Endothelial cell of umbilical vein (primary cell): ENCODE data around the gene TMEM11. TPM values are rescaled to one million over a fixed set of nuclear protein-coding genes. Genes with fewer than 3 reads are reported as not detected.
A peak's percentile ranks its signal among the peaks of the same experiment; 100 is the strongest.

ENCODE experiments used
- BruUV-seq: library from RNA; stranded (reverse); fragments of 400-500 nt; replicated peaks from 2 replicates; lab custom pipeline; 2021; lab: Mats Ljungman, UMichigan
- CTCF ChIA-PET: fragments of 300-600, 350-600 bp; sonication (Branson Sonifier 250); formaldehyde crosslinking; loops from one replicate; lab custom pipeline; 2021; ENCODE audit warnings: antibody characterized with exemption, inconsistent platforms; lab: Charles Lee
- POLR2A ChIA-PET: fragments of 300-600, 350-600 bp; sonication (Branson Sonifier 250); formaldehyde crosslinking; loops from one replicate; lab custom pipeline; 2021; ENCODE audit warnings: antibody characterized with exemption, inconsistent platforms; lab: Charles Lee
- DNase-seq: peaks from one replicate; pipeline ENCODE4 v3.0.0-alpha.2; 2011; ENCODE audit warnings: low read depth, low spot score
- FAIRE-seq: peaks from 2 replicates; lab custom pipeline; 2011; peaks lifted over from hg19 to GRCh38; lab: Jason Lieb, UNC
- H2AFZ ChIP-seq: 2 replicates; pipeline ENCODE4 v1.6.0; 2012; ENCODE audit warnings: low read depth, low read length, control low read depth, inconsistent platforms
- H3K27ac ChIP-seq: 2 replicates; pipeline ENCODE4 v1.5.1; 2011; ENCODE audit warnings: low read depth, mild to moderate bottlenecking, control low read depth, low read length, moderate library complexity; ENCODE audit not compliant: insufficient read depth
- H3K27me3 ChIP-seq, 2 experiments: 2 replicates each; pipeline versions ENCODE4 v1.6.0 to v1.6.1; 2011; ENCODE audit warnings: low read length in 2 of 2, mixed read lengths in 1 of 2; ENCODE audit not compliant: control insufficient read depth in 2 of 2, insufficient read depth in 2 of 2
- H3K36me3 ChIP-seq, 2 experiments: 2 replicates in 1 of 2; 3 replicates in 1 of 2; pipeline ENCODE4 v1.5.1; 2011; ENCODE audit warnings: low read length in 2 of 2, mild to moderate bottlenecking in 1 of 2, moderate library complexity in 1 of 2; ENCODE audit not compliant: control insufficient read depth in 2 of 2, insufficient read depth in 2 of 2; ENCODE audit errors: extremely low read depth in 1 of 2
- H3K4me1 ChIP-seq: 3 replicates; pipeline ENCODE4 v1.5.1; 2011; ENCODE audit warnings: mild to moderate bottlenecking, low read length; ENCODE audit not compliant: control insufficient read depth, insufficient read depth; ENCODE audit errors: extremely low read depth
- H3K4me2 ChIP-seq: 2 replicates; pipeline ENCODE4 v1.6.1; 2011; ENCODE audit warnings: low read length, control low read depth, mixed read lengths; ENCODE audit not compliant: insufficient read depth
- H3K4me3 ChIP-seq, 3 experiments: fragments of 200-600 bp in 1 of 3; sonication (generic), shearing (Covaris generic) in 1 of 3; replicated peaks in 1 of 3; 2 replicates each; pipeline ENCODE4 v1.5.1; 2011 to 2016; ENCODE audit warnings: control low read depth in 3 of 3, low read length in 3 of 3, mild to moderate bottlenecking in 2 of 3, inconsistent platforms in 1 of 3, low read depth in 1 of 3, moderate library complexity in 1 of 3; ENCODE audit not compliant: insufficient read depth in 1 of 3
- H3K79me2 ChIP-seq: 2 replicates; pipeline ENCODE4 v1.6.0; 2012; ENCODE audit warnings: low read length, inconsistent platforms; ENCODE audit not compliant: control insufficient read depth, insufficient read depth
- H3K9ac ChIP-seq: replicated peaks from 2 replicates; pipeline ENCODE3; 2011; ENCODE audit warnings: low read length, control low read depth; ENCODE audit not compliant: insufficient read depth; ENCODE audit errors: extremely low read depth
- H3K9me1 ChIP-seq: replicated peaks from 3 replicates; pipeline ENCODE4 v1.6.0; 2011; ENCODE audit warnings: mild to moderate bottlenecking, low read length; ENCODE audit not compliant: control insufficient read depth, insufficient read depth; ENCODE audit errors: extremely low read depth
- H3K9me3 ChIP-seq: replicated peaks from 2 replicates; pipeline ENCODE4 v1.5.1; 2012; ENCODE audit warnings: low read length, inconsistent platforms; ENCODE audit not compliant: control insufficient read depth, insufficient read depth
- H4K20me1 ChIP-seq: replicated peaks from 2 replicates; pipeline ENCODE3; 2011; ENCODE audit warnings: mild to moderate bottlenecking, low read length; ENCODE audit not compliant: control insufficient read depth, insufficient read depth; ENCODE audit errors: extremely low read depth
- EZH2 ChIP-seq: IDR thresholded peaks from 2 replicates; pipeline ENCODE4 v1.6.1; 2012; ENCODE audit warnings: borderline replicate concordance, low read depth, mild to moderate bottlenecking, moderate library complexity, low read length, inconsistent platforms; ENCODE audit not compliant: severe bottlenecking
- FOS ChIP-seq: IDR thresholded peaks from 2 replicates; pipeline ENCODE4 v1.6.1; 2011; ENCODE audit warnings: mild to moderate bottlenecking, low read length, moderate library complexity, borderline replicate concordance; ENCODE audit not compliant: insufficient read depth
- GATA2 ChIP-seq: IDR thresholded peaks from 2 replicates; pipeline ENCODE4 v1.7.0; 2011; ENCODE audit warnings: low read depth, mild to moderate bottlenecking, moderate library complexity, mixed read lengths, low read length; ENCODE audit not compliant: insufficient read length, insufficient read depth
- JUN ChIP-seq: IDR thresholded peaks from 2 replicates; pipeline ENCODE4 v1.6.1; 2011; ENCODE audit warnings: borderline replicate concordance, low read depth; ENCODE audit not compliant: insufficient read length, insufficient read depth
- POLR2A ChIP-seq: IDR thresholded peaks from 2 replicates; pipeline ENCODE4 v1.6.1; 2012; ENCODE audit warnings: low read depth, mild to moderate bottlenecking, control low read depth, low read length
- POLR2AphosphoS5 ChIP-seq: IDR thresholded peaks from 2 replicates; pipeline ENCODE4 v1.6.1; 2012; ENCODE audit warnings: low read depth, mild to moderate bottlenecking, control low read depth, low read length, moderate library complexity; ENCODE audit not compliant: insufficient read depth
- dilution Hi-C: fragments of 300-500 bp; cut with MboI; formaldehyde crosslinking; loops from one replicate; pipeline ENCODE4 v1.15.0; 2019; ENCODE audit warnings: low sequenced_read_pairs; ENCODE audit not compliant: extremely low pct_ligation_motif_present
- intact Hi-C: fragments of 100-400 bp; cut with micrococcal nuclease; formaldehyde crosslinking; loops from one replicate; pipeline ENCODE4 v1.10.0; 2022
- polyA plus RNA-seq, 4 experiments: library from polyadenylated mRNA; depleted of rRNA in 3 of 4; stranded (reverse) in 3 of 4; unstranded in 1 of 4; fragments of >200 nt; gene quantifications; 2 replicates each; pipeline versions ENCODE4 v1.2.1 to v1.2.3, GENCODE V29; 2011 to 2012; ENCODE audit warnings: missing spikeins in 1 of 4
- total RNA-seq: library from RNA; stranded (reverse); gene quantifications from 2 replicates; pipeline ENCODE4 v1.2.3, GENCODE V29; 2021
- TF ChIP-seq, protein P1 (sequence below), 2 donors: IDR thresholded peaks; 1 replicate in 1 of 2; 2 replicates in 1 of 2; pipeline ENCODE4 v1.5.1; 2011; ENCODE audit warnings: low read length in 2 of 2, mild to moderate bottlenecking in 2 of 2, moderate library complexity in 2 of 2, control low read depth in 1 of 2, inconsistent platforms in 1 of 2, low read depth in 1 of 2; ENCODE audit not compliant: insufficient read depth in 1 of 2; ENCODE audit errors: extremely low read depth in 1 of 2
- TF ChIP-seq, protein P2 (sequence below): IDR thresholded peaks from 2 replicates; pipeline ENCODE4 v1.6.1; 2011; ENCODE audit not compliant: insufficient read depth, insufficient read length

The TMEM11 gene
- total and polyA plus RNA-seq, 2 donors (not counting 3 experiments of a cell fraction or from before 2014, with no cell fraction given): 27.4 to 79.9 TPM

DNA sequence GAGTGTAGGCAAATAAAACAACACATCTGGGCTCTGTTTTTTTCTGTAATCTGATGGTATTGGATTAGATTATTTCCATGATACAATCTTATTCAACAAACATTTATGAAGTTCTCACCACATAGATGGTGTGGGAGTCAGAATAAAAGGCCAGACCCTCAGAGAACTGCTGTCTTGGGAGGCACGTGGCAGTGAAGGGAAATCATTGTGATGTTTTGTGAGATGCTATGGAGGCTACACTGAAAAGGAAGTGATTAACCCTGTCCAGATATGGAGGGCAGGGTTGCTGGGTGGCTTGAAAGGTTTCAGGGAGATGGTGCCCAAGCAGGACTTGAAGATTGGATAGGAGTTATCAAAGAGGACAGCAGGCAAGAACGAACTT is 51.6 kb downstream of the TMEM11 start:
- no peak overlapping the region for H3K4me3 ChIP-seq

DNA sequence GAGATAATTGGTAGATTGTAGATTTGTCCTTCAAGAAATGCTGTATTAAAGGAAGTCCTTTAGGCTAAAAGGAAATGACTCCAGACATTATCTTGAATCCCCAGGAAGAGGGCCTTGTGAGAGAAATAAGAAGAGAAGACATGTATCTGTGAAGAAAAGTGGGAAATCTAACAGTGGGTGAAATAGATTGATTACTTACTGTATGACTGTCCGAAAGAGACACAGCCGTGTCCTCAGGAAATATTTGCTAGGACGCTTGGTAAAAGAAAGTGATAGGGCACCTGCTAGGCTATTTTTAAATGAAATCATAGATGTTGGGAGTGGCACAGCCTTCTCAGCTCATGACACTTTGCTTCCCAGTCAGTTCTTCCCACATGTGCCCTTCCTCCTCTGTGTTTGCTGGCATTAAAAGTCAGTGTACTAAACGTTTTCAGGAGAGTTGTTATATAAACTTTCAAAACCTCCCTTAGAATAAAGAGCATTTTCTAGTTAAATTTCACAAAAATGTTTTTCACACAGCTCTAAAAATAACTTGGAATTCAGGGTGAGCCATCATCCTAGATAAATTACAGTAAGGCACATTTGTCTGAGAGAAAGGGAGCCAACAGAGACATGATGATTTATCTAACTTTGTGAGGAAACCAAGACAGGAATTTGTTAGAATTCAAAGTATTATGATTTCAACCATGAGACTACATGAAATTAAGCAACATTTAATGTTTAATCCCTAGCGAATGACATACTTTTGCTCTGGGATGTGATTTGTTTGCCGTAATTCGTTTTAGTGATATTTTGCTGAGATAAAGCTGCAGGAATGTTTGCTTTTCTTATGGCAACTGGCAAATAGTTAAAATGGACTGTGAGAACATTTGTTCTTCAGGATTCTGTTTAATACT is 52.2 kb downstream of the TMEM11 start:
- no peaks in the 10 kb centered on the region for H3K79me2 ChIP-seq
- H2AFZ ChIP-seq: no peak overlapping the region
- H3K4me2 ChIP-seq: peak overlapping the region; percentile 17
- FAIRE-seq (peak; percentile 26), DNase-seq (peak; percentile 35)
- no peaks in the 10 kb centered on the region for H3K36me3 ChIP-seq
- H3K27ac ChIP-seq: no peak overlapping the region
- no peaks in the 10 kb centered on the region for H4K20me1 ChIP-seq
- BruUV-seq: no TSS peak
- H3K9me3 ChIP-seq: no peaks in the 10 kb centered on the region
- POLR2A ChIA-PET: no interaction called here
- CTCF ChIA-PET: interaction anchor here (1.8 kb wide), 1 partner anchor 352 kb away, joined by 5 read pairs; no protein-coding TSS in a partner anchor
- no peaks in the 10 kb centered on the region for H3K9me1 ChIP-seq
- intact Hi-C loops (loop anchor here (10.0 kb wide), 1 partner anchor 53 kb away; the partner anchor contains the start of gene TMEM11), dilution Hi-C loops (no loop called here)
- no peaks in the 10 kb centered on the region for H3K27me3 ChIP-seq
- H3K4me3 ChIP-seq: no peak overlapping the region
- H3K4me1 ChIP-seq: peaks cover 18% of the 10 kb centered on the region
- TF ChIP-seq POLR2A (no peak), FOS (no peak), JUN (no peak), GATA2 (no peak), POLR2AphosphoS5 (no peak)
- TF ChIP-seq, protein P1, sequence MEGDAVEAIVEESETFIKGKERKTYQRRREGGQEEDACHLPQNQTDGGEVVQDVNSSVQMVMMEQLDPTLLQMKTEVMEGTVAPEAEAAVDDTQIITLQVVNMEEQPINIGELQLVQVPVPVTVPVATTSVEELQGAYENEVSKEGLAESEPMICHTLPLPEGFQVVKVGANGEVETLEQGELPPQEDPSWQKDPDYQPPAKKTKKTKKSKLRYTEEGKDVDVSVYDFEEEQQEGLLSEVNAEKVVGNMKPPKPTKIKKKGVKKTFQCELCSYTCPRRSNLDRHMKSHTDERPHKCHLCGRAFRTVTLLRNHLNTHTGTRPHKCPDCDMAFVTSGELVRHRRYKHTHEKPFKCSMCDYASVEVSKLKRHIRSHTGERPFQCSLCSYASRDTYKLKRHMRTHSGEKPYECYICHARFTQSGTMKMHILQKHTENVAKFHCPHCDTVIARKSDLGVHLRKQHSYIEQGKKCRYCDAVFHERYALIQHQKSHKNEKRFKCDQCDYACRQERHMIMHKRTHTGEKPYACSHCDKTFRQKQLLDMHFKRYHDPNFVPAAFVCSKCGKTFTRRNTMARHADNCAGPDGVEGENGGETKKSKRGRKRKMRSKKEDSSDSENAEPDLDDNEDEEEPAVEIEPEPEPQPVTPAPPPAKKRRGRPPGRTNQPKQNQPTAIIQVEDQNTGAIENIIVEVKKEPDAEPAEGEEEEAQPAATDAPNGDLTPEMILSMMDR (IDR thresholded peaks at IDR 0.05; ENCODE audit: extremely low read depth in 1 of 2, insufficient read depth in 1 of 2, low read depth in 1 of 2, low read length in 2 of 2): no peak
- TF ChIP-seq, protein P2, sequence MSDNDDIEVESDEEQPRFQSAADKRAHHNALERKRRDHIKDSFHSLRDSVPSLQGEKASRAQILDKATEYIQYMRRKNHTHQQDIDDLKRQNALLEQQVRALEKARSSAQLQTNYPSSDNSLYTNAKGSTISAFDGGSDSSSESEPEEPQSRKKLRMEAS: no peak
- H3K9ac ChIP-seq: no peak overlapping the region

More for the DNA sequence above, 51.6 kb downstream of the TMEM11 start:
- ChIA-PET POLR2A (no interaction called here), CTCF (interaction anchor here (1.8 kb wide), 1 partner anchor 351 kb away, joined by 5 read pairs; no protein-coding TSS in a partner anchor)
- Histone ChIP-seq H3K9me3 (no peaks in the 10 kb centered on the region), H3K79me2 (no peaks in the 10 kb centered on the region), H3K36me3 (no peaks in the 10 kb centered on the region), H3K27ac (no peak overlapping the region), H3K4me2 (no peak overlapping the region), H3K9me1 (no peaks in the 10 kb centered on the region), H2AFZ (peak overlapping the region; percentile 65), H4K20me1 (no peaks in the 10 kb centered on the region), H3K27me3 (no peaks in the 10 kb centered on the region), H3K4me1 (peaks cover 18% of the 10 kb centered on the region), H3K9ac (no peak overlapping the region)
- peak; percentile 4 for FAIRE-seq
- BruUV-seq: no TSS peak
- intact Hi-C loops (loop anchor here (10.0 kb wide), 1 partner anchor 52 kb away; the partner anchor contains the start of gene TMEM11), dilution Hi-C loops (no loop called here)
- no peak for TF ChIP-seq EZH2
- TF ChIP-seq POLR2AphosphoS5: no peak
- no peak for TF ChIP-seq FOS
- TF ChIP-seq, protein P2: no peak
- DNase-seq: no peak
